GM12872 (cell line): Measurements from ENCODE around the gene ARID3B.

Experiments
- TF ChIP-seq, protein P1 (sequence below): IDR thresholded peaks from 3 replicates; pipeline ENCODE4 v1.5.1; 2011; ENCODE audit warnings: low read depth, mild to moderate bottlenecking, low read length, moderate library complexity; ENCODE audit not compliant: insufficient read depth

The ARID3B gene

DNA sequence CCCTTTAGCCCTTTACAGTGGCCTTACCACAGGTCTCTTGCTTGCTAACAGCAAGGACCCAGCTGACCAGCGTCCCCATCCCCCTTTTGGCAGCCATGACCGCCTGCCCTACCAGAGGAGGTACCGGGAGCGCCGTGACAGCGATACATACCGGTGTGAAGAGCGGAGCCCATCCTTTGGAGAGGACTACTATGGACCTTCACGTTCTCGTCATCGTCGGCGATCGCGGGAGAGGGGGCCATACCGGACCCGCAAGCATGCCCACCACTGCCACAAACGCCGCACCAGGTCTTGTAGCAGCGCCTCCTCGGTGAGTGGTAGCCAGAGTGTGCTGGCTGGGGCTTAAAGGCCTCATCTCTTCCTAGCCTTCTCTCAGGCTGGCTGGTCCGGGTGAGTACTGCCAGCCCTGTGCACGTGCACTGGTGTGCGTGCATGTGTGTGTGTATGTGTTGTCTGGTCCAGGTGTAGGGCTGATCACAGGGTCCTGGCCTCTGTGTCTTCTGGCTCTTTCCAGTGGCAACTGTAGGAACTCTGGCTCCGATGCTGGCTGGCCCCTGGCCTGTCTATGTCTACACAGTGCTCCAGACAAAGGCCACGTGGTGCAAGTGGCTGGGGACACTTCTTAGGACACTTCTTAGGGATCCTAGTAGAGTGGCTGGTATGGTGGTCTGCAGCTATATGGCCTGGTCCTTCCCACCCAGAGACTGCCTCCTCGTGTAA, 79.1 kb downstream of the ARID3B start:
- TF ChIP-seq, protein P1, sequence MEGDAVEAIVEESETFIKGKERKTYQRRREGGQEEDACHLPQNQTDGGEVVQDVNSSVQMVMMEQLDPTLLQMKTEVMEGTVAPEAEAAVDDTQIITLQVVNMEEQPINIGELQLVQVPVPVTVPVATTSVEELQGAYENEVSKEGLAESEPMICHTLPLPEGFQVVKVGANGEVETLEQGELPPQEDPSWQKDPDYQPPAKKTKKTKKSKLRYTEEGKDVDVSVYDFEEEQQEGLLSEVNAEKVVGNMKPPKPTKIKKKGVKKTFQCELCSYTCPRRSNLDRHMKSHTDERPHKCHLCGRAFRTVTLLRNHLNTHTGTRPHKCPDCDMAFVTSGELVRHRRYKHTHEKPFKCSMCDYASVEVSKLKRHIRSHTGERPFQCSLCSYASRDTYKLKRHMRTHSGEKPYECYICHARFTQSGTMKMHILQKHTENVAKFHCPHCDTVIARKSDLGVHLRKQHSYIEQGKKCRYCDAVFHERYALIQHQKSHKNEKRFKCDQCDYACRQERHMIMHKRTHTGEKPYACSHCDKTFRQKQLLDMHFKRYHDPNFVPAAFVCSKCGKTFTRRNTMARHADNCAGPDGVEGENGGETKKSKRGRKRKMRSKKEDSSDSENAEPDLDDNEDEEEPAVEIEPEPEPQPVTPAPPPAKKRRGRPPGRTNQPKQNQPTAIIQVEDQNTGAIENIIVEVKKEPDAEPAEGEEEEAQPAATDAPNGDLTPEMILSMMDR, result no peak

DNA sequence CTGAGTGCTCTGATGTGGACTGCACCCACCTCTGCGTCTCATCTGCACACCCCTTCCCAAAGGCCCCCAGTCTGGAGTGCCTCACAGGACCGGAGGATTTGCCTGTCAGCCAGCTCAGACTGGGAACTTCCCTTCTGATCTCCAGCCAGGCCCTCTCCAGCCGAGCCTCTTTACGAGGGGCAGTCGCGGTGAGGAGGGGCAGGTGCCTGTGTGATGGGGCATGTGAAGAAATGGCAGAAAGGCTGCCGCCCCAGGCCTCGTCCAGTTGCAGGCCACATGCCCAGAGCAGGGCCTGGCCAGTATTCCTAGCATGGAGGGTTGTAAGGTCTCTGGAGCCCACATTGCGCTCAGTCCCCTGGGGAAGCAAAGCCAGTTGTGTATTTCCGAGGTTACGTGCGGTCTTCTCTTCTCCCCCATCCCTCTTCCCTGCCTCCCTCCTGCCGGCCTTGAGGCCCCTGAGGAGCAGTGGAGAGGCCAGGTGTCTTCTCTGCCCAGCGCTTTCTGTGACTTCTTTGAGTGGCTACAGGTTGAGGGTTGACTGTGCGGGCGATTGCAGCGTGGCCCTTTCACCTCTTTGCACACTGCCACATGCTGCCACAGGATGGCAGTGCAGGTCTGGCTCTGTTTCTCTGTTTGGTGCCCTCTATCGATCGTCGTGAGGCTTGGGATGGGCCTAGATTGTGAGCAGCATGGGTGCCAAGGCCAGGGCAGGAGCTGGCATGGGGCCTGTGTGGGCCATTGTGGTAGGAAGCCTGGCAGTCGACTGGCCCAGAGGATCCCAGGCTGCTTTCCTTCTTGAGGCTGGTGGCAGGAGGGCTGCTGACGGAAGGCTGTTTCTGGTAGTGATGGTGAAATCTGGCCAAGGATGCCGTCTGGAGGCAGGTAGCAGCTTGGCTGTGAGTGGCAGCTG, 79.9 kb downstream of the ARID3B start:
- TF ChIP-seq, protein P1, result peak; percentile 100

DNA sequence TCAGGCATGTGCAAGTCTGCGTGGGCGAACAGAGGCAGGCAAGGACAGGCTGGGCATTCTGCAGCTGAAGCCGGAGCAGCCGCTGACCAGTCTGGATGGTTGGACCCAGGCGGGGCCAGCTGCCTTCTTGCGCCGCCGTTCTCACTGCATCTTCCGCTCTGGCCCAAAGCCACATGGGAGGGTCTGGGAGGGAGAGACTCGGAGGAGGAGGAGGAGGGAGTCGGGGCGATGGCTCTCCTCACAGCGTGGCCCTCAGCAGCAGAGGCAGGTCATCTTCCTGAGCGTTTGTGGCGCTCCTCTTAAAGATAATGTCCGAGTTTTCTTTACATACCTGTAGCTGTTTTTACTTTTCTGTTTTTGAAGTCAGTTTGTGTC, 80.5 kb downstream of the ARID3B start:
- TF ChIP-seq, protein P1, result no peak

DNA sequence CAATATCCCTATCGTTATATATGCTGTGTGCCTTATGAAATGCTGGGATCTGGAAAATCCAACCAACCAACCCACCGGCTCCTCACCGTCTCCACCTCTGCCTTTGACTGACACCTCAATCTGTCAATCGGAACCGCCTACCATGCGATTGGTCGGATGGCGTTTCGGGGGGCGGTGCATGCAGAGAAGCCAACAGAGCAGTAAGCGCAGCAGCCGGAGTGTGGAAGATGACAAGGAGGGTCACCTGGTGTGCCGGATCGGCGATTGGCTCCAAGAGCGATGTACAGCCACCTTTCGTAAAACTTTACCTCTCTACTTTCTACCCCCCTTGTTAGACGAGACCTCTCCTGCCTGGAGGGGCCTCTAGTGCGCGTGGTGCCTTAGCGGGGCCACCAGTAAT, 80.9 kb downstream of the ARID3B start:
- TF ChIP-seq, protein P1, result no peak

DNA sequence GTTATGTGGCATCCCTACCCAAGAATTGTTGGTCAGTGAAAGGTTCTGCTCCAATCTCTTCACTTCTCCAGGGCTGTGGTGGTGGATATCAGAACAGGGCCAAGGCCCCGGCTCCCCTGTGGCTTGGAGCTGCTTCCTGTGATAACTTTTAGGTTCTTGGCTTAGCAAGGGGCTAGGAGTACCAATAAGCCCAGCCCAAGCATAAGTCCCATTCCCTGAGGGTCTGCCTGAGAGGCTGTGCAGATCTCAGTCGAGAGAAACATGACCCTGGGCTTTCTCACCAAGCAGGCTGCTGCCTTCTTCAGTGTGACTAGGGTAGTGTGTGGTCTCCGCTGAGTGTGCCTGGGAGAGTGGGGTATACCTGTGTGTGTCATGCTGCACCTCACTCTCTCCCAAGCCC, 81.7 kb downstream of the ARID3B start:
- TF ChIP-seq, protein P1, result no peak

DNA sequence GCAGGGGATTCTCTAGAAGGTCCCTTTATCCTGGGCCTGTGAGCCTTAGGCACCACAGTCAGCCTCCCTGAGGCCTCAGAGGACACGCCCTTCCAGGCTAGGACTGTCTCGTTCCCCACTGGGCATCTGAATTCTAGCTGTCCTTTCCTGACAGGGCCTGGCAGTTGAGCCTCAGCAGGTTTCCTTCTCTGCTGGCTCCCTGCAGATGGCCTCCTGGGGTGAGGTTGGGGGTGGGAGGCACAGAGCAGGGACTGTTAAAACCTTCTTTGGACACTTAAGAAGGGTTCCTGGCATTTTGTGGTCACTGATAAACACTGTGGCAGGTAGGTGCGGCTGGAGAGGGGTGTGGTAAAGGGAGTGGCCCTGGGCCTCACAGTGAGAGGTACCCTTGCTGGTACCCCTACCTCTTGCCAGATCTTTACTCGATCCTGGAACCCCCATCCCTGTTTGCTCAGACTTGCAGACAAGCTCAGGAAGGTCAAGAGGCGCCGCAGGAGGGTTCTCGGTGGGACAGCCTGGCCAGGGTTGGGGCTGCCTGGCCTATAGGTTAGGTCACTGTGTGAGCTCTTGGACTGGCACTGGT, 83.1 kb downstream of the ARID3B start:
- TF ChIP-seq, protein P1, result no peak

DNA sequence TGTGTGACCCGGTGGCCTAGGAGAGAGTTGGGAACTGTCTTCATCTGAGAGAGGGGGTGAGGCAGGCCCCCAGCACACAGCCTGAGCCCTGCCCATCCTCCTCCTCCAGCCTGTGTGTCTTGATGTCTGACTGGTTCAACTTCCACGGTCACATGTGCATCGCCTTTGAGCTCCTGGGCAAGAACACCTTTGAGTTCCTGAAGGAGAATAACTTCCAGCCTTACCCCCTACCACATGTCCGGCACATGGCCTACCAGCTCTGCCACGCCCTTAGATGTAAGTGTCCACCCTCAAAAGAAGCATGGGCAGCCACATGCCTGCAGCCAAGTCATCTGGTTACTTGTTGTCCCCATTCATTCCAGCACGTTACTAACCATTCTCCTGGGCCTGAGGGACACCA, 84.7 kb downstream of the ARID3B start:
- TF ChIP-seq, protein P1, result no peak
